GM23248 (cell line): ENCODE data around the gene TRMT44. TPM values are rescaled to one million over a fixed set of nuclear protein-coding genes. Genes with fewer than 3 reads are reported as not detected.

ENCODE experiments used
- DNase-seq: peaks from one replicate; pipeline ENCODE4 v3.0.0-alpha.2; 2015
- H2AFZ ChIP-seq: fragments of 200-600 bp; sonication (generic); 2 replicates; pipeline ENCODE4 v1.6.1; 2016; ENCODE audit warnings: antibody characterized with exemption
- H3F3A ChIP-seq: fragments of 200-600 bp; sonication (generic); 2 replicates; pipeline ENCODE4 v1.6.1; 2016; ENCODE audit warnings: mild to moderate bottlenecking, antibody characterized with exemption, mixed run types; ENCODE audit not compliant: insufficient read depth
- H3K27ac ChIP-seq: fragments of 200-600 bp; sonication (generic); 2 replicates; pipeline ENCODE4 v1.5.1; 2016; ENCODE audit warnings: mild to moderate bottlenecking
- H3K27me3 ChIP-seq: fragments of 200-600 bp; sonication (generic); replicated peaks from 2 replicates; pipeline ENCODE4 v1.6.1; 2016; ENCODE audit warnings: mild to moderate bottlenecking; ENCODE audit not compliant: insufficient read depth
- H3K36me3 ChIP-seq: fragments of 200-600 bp; sonication (generic); 2 replicates; pipeline ENCODE4 v1.6.1; 2016; ENCODE audit warnings: low read depth, mild to moderate bottlenecking
- H3K4me1 ChIP-seq: fragments of 200-600 bp; sonication (generic); 2 replicates; pipeline ENCODE4 v1.6.1; 2016; ENCODE audit warnings: mild to moderate bottlenecking; ENCODE audit not compliant: insufficient read depth
- H3K4me2 ChIP-seq: fragments of 200-600 bp; sonication (generic); one replicate; pipeline ENCODE4 v1.6.1; 2016; ENCODE audit warnings: mild to moderate bottlenecking; ENCODE audit not compliant: unreplicated experiment
- H3K4me3 ChIP-seq: fragments of 200-600 bp; sonication (generic); 2 replicates; pipeline ENCODE4 v1.5.1; 2016; ENCODE audit warnings: mild to moderate bottlenecking
- H3K79me2 ChIP-seq: fragments of 200-600 bp; sonication (generic); 2 replicates; pipeline ENCODE4 v1.6.1; 2016; ENCODE audit warnings: mild to moderate bottlenecking; ENCODE audit not compliant: insufficient read depth
- H3K9ac ChIP-seq: fragments of 200-600 bp; sonication (generic); 2 replicates; pipeline ENCODE4 v1.6.1; 2016; ENCODE audit warnings: mild to moderate bottlenecking
- H3K9me2 ChIP-seq: fragments of 200-600 bp; sonication (generic); 2 replicates; pipeline ENCODE4 v1.6.1; 2016; ENCODE audit warnings: mixed run types, mild to moderate bottlenecking, moderate library complexity; ENCODE audit not compliant: insufficient read depth
- H3K9me3 ChIP-seq: fragments of 200-600 bp; sonication (generic); one replicate; pipeline ENCODE4 v1.6.1; 2017; ENCODE audit warnings: low read depth
- H4K20me1 ChIP-seq: fragments of 200-600 bp; sonication (generic); 2 replicates; pipeline ENCODE4 v1.6.0; 2016; ENCODE audit not compliant: insufficient read depth
- EZH2 ChIP-seq: fragments of 200-600 bp; sonication (generic); IDR thresholded peaks from 2 replicates; pipeline ENCODE4 v1.6.1; 2018; ENCODE audit warnings: antibody characterized with exemption, mild to moderate bottlenecking; ENCODE audit not compliant: insufficient read depth, poor library complexity, severe bottlenecking
- EZH2phosphoT487 ChIP-seq: fragments of 200-600 bp; sonication (generic); IDR thresholded peaks from 2 replicates; pipeline ENCODE4 v1.6.1; 2018; ENCODE audit warnings: antibody characterized with exemption, moderate library complexity, mild to moderate bottlenecking, low read depth; ENCODE audit not compliant: insufficient read depth
- WGBS, 2 experiments: methylation state at CpG; one replicate each; pipeline ENCODE4 v1.1.6; 2015 to 2017; ENCODE audit warnings: low lambda C conversion rate in 2 of 2, low coverage in 1 of 2; ENCODE audit errors: missing lambda C conversion rate in 2 of 2; 5-methylcytosine and 5-hydroxymethylcytosine counted together
- in situ Hi-C: fragments of 300-500 bp; cut with MboI; formaldehyde crosslinking; loops from 2 replicates; pipeline ENCODE4 v1.15.0; 2020
- polyA plus RNA-seq: library from polyadenylated mRNA; unstranded; fragments of >200 nt; fragmentation: Nextera tagmentation; extraction: Ambion mirVana; gene quantifications from 2 replicates; pipeline ENCODE4 v1.2.1, GENCODE V29; 2016
- total RNA-seq: library from RNA; depleted of rRNA; stranded (reverse); fragments of >200 nt; shearing (Covaris generic); gene quantifications from 2 replicates; pipeline ENCODE4 v1.2.3, GENCODE V29; 2014

Gene TRMT44
- total and polyA plus RNA-seq, 2 experiments from 2014 or later: 4.1 to 12.0 TPM

DNA sequence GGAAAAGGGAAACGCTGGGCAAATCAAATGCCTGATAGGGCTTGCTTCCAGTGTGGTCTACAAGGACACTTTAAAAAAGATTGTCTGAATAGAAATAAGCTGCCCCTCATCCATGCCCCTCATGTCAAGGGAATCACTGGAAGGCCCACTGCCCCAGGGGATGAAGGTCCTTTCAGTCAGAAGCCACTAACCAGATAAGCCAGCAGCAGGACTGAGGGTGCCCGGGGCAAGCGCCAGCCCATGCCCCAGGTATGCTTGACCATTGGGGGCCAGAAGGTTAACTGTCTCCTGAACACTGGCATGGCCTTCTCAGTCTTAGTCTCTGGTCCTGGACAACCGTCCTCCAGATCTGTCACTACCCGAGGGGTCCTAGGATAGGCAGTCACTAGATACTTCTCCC, 17.8 kb upstream of the TRMT44 start:
- TF ChIP-seq EZH2phosphoT487 (no peak), EZH2 (no peak)
- WGBS, 2 experiments: 85 to 92% methylated on average over 5 of the region's 5 CpGs
- H3K79me2 ChIP-seq: peaks cover 37% of the 10 kb centered on the region
- in situ Hi-C loops: no loop called here
- no peaks in the 10 kb centered on the region for H3K36me3 ChIP-seq
- no peak overlapping the region for H3K9ac ChIP-seq
- no peak overlapping the region for H2AFZ ChIP-seq
- no peak overlapping the region for H3K4me2 ChIP-seq
- H3F3A ChIP-seq: no peaks in the 10 kb centered on the region
- no peaks in the 10 kb centered on the region for H3K9me2 ChIP-seq
- H3K9me3 ChIP-seq: no peaks in the 10 kb centered on the region
- H4K20me1 ChIP-seq: peaks cover under 1% of the 10 kb centered on the region; the same call in 1 of the 2 replicates
- H3K27me3 ChIP-seq: no peaks in the 10 kb centered on the region
- peaks cover 10% of the 10 kb centered on the region; the same call in 1 of the 2 replicates for H3K4me1 ChIP-seq
- no peak for DNase-seq
- no peak overlapping the region for H3K27ac ChIP-seq
- H3K4me3 ChIP-seq: no peak overlapping the region

- in situ Hi-C loops: no loop called here
- Histone ChIP-seq H3K9me3 (no peaks in the 10 kb centered on the region), H3K79me2 (peaks cover 26% of the 10 kb centered on the region), H3K9me2 (no peaks in the 10 kb centered on the region), H3K4me1 (peaks cover 7% of the 10 kb centered on the region; the same call in 1 of the 2 replicates), H4K20me1 (no peaks in the 10 kb centered on the region), H3F3A (no peaks in the 10 kb centered on the region), H3K4me2 (peak overlapping the region; percentile 64), H3K4me3 (peak overlapping the region; percentile 74), H3K9ac (peak overlapping the region; percentile 82), H3K27me3 (no peaks in the 10 kb centered on the region), H2AFZ (no peak overlapping the region), H3K36me3 (no peaks in the 10 kb centered on the region), H3K27ac (no peak overlapping the region)
- WGBS, 2 experiments: 59 to 60% methylated on average over 17 of the region's 17 CpGs
- DNase-seq: no peak
- TF ChIP-seq EZH2phosphoT487 (no peak), EZH2 (no peak)
These were observed 13.3 kb upstream of the TRMT44 start for GRCh38 chr4:8427262-8427661.

- Histone ChIP-seq H3K9me3 (no peaks in the 10 kb centered on the region), H4K20me1 (no peaks in the 10 kb centered on the region), H3K27me3 (no peaks in the 10 kb centered on the region), H2AFZ (peak overlapping the region; percentile 89), H3K4me1 (peaks cover 7% of the 10 kb centered on the region; the same call in 1 of the 2 replicates), H3K9ac (peak overlapping the region; percentile 82), H3K27ac (peak overlapping the region; percentile 43), H3K4me3 (peak overlapping the region; percentile 74), H3K4me2 (peak overlapping the region; percentile 64), H3F3A (no peaks in the 10 kb centered on the region), H3K79me2 (peaks cover 26% of the 10 kb centered on the region), H3K36me3 (no peaks in the 10 kb centered on the region), H3K9me2 (no peaks in the 10 kb centered on the region)
- DNase-seq: peak; percentile 70
- in situ Hi-C loops: no loop called here
- TF ChIP-seq EZH2 (no peak), EZH2phosphoT487 (no peak)
- 1 to 3% methylated on average over 10 to 21 of the region's 21 CpGs for WGBS, 2 experiments
These were observed 12.8 kb upstream of the TRMT44 start for GRCh38 chr4:8427761-8428287.

DNA sequence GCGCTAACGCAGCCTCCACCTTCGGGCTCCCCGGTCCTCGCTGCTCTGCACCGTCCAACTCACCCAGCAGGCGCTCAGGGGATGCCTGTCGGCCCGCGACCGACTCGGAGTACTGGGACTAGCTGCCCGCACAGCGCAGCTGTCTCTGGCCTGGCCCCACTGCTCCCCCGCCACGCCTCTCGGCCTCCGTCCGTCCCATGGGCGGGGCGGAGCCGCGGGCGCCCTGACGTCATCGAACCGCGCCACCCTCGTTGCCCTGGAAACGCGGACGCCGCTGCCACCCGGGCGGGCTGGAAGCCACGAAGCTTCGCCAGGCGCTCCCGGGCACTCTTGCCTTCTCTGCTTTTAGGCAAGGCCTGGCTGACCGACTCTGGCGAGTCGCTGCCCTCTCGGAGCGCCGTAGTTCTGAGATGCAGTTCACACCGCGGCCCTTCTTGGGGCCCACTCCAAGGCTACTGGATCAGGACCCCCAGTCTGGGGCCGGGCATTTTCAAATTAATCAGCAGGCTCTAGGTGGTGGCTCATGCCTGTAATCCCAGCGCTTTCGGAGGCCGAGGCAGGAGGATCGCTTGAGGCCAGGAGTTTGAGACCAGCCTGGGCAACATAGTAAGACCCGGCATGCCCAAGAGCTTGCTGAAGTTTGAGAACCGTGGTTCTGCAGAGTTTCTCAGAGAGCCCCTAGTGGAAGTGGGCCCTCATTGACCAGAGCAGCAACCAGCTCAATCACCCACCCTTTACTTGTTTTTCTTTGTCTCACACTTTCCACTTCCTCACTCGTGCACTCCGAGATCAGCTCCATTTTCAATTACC, 12.1 kb upstream of the TRMT44 start:
- H3K4me1 ChIP-seq: peaks cover 7% of the 10 kb centered on the region; the same call in 1 of the 2 replicates
- H3K27me3 ChIP-seq: no peaks in the 10 kb centered on the region
- no peaks in the 10 kb centered on the region for H3F3A ChIP-seq
- TF ChIP-seq EZH2phosphoT487 (no peak), EZH2 (no peak)
- peak overlapping the region; percentile 89 for H2AFZ ChIP-seq
- 1 to 4% methylated on average over 39 to 46 of the region's 56 CpGs for WGBS, 2 experiments
- no peaks in the 10 kb centered on the region for H3K36me3 ChIP-seq
- H3K4me2 ChIP-seq: peak overlapping the region; percentile 88
- peaks cover 26% of the 10 kb centered on the region for H3K79me2 ChIP-seq
- in situ Hi-C loops: no loop called here
- peak; percentile 93 for DNase-seq
- peak overlapping the region; percentile 74 for H3K4me3 ChIP-seq
- H3K9ac ChIP-seq: peak overlapping the region; percentile 82
- H3K9me3 ChIP-seq: no peaks in the 10 kb centered on the region
- no peaks in the 10 kb centered on the region for H4K20me1 ChIP-seq
- H3K9me2 ChIP-seq: no peaks in the 10 kb centered on the region
- peak overlapping the region; percentile 43 for H3K27ac ChIP-seq
